H9 (cell line): ENCODE measurements around the gene ANXA2. TPM values are rescaled to one million over a fixed set of nuclear protein-coding genes. Genes with fewer than 3 reads are reported as not detected.

Source experiments
- DNase-seq: peaks from one replicate; pipeline ENCODE4 v3.0.0-alpha.2; 2017
- H2AFZ ChIP-seq: one replicate; pipeline ENCODE4 v1.6.1; 2013; ENCODE audit warnings: mild to moderate bottlenecking, low read length, control low read depth, moderate library complexity
- H2AK5ac ChIP-seq: 2 replicates; pipeline ENCODE4 v1.6.1; 2013; ENCODE audit warnings: low read length, control low read depth, mixed read lengths; ENCODE audit not compliant: insufficient read length
- H2BK120ac ChIP-seq: one replicate; pipeline ENCODE4 v1.6.1; 2013; ENCODE audit warnings: low read depth, mild to moderate bottlenecking, low read length, control low read depth, inconsistent platforms; ENCODE audit not compliant: poor library complexity, severe bottlenecking
- H2BK12ac ChIP-seq: 2 replicates; pipeline ENCODE4 v1.6.1; 2013; ENCODE audit warnings: low read length, control low read depth, mixed read lengths, low read depth; ENCODE audit not compliant: insufficient read length
- H2BK15ac ChIP-seq: 2 replicates; pipeline ENCODE4 v1.6.1; 2013; ENCODE audit warnings: low read depth, low read length, control low read depth
- H2BK20ac ChIP-seq: one replicate; pipeline ENCODE4 v1.6.1; 2013; ENCODE audit warnings: low read depth, mild to moderate bottlenecking, low read length, control low read depth, inconsistent platforms; ENCODE audit not compliant: poor library complexity, severe bottlenecking
- H2BK5ac ChIP-seq: 2 replicates; pipeline ENCODE4 v1.6.1; 2013; ENCODE audit warnings: low read length, control low read depth, mixed read lengths; ENCODE audit not compliant: insufficient read length
- H3K14ac ChIP-seq: 2 replicates; pipeline ENCODE4 v1.6.1; 2013; ENCODE audit warnings: low read length, control low read depth; ENCODE audit not compliant: insufficient read depth
- H3K18ac ChIP-seq: 2 replicates; pipeline ENCODE4 v1.6.1; 2013; ENCODE audit warnings: low read depth, mild to moderate bottlenecking, mixed read lengths, low read length, control low read depth; ENCODE audit not compliant: insufficient read length
- H3K23ac ChIP-seq: 2 replicates; pipeline ENCODE4 v1.6.1; 2013; ENCODE audit warnings: low read length, control low read depth, mixed read lengths, low read depth; ENCODE audit not compliant: insufficient read length
- H3K23me2 ChIP-seq: 2 replicates; pipeline ENCODE4 v1.6.1; 2013; ENCODE audit warnings: low read depth, mild to moderate bottlenecking, mixed read lengths, low read length, control low read depth; ENCODE audit not compliant: insufficient read length, poor library complexity, severe bottlenecking
- H3K27ac ChIP-seq: 2 replicates; pipeline ENCODE4 v1.5.1; 2013; ENCODE audit warnings: low read length, control low read depth, mixed read lengths, low read depth; ENCODE audit not compliant: insufficient read length
- H3K27me3 ChIP-seq: 2 replicates; pipeline ENCODE4 v1.6.1; 2013; ENCODE audit warnings: low read length, control low read depth, inconsistent platforms; ENCODE audit not compliant: insufficient read depth
- H3K4ac ChIP-seq: 2 replicates; pipeline ENCODE4 v1.6.1; 2013; ENCODE audit warnings: low read depth, mild to moderate bottlenecking, control low read depth, inconsistent platforms, low read length, moderate library complexity
- H3K4me1 ChIP-seq: 2 replicates; pipeline ENCODE4 v1.6.1; 2013; ENCODE audit warnings: low read length, control low read depth, inconsistent platforms; ENCODE audit not compliant: insufficient read depth
- H3K4me2 ChIP-seq: 2 replicates; pipeline ENCODE4 v1.6.1; 2013; ENCODE audit warnings: low read length, control low read depth, mixed read lengths; ENCODE audit not compliant: insufficient read length, insufficient read depth
- H3K56ac ChIP-seq: 2 replicates; pipeline ENCODE4 v1.6.1; 2013; ENCODE audit warnings: low read depth, mild to moderate bottlenecking, mixed read lengths, low read length, control low read depth; ENCODE audit not compliant: insufficient read length
- H3K79me1 ChIP-seq: 2 replicates; pipeline ENCODE4 v1.6.1; 2013; ENCODE audit warnings: low read depth, mild to moderate bottlenecking, moderate library complexity, low read length, control low read depth, inconsistent platforms; ENCODE audit not compliant: insufficient read depth, poor library complexity, severe bottlenecking
- H3K79me2 ChIP-seq: 2 replicates; pipeline ENCODE4 v1.6.1; 2013; ENCODE audit warnings: low read length, control low read depth, inconsistent platforms; ENCODE audit not compliant: insufficient read depth
- H3K9ac ChIP-seq: 2 replicates; pipeline ENCODE4 v1.6.1; 2013; ENCODE audit warnings: low read length, control low read depth, mixed read lengths; ENCODE audit not compliant: insufficient read length; ENCODE audit errors: extremely low read depth
- H3K9me3 ChIP-seq: one replicate; pipeline ENCODE4 v1.6.1; 2013; ENCODE audit warnings: low read depth, low read length, inconsistent platforms; ENCODE audit not compliant: control insufficient read depth
- H3T11ph ChIP-seq: one replicate; pipeline ENCODE4 v1.6.1; 2013; ENCODE audit warnings: mild to moderate bottlenecking, low read length, control low read depth, inconsistent platforms
- H4K20me1 ChIP-seq: one replicate; pipeline ENCODE4 v1.6.1; 2013; ENCODE audit not compliant: control insufficient read depth, insufficient read length, insufficient read depth
- H4K5ac ChIP-seq: 2 replicates; pipeline ENCODE4 v1.6.1; 2013; ENCODE audit warnings: low read depth, mild to moderate bottlenecking, mixed read lengths, low read length, control low read depth; ENCODE audit not compliant: insufficient read length
- H4K8ac ChIP-seq: replicated peaks from 2 replicates; pipeline ENCODE4 v1.6.1; 2013; ENCODE audit warnings: low read length, control low read depth, mixed read lengths, low read depth; ENCODE audit not compliant: insufficient read length
- H4K91ac ChIP-seq: 2 replicates; pipeline ENCODE4 v1.6.1; 2013; ENCODE audit warnings: low read depth, mild to moderate bottlenecking, moderate library complexity, mixed read lengths, low read length, control low read depth; ENCODE audit not compliant: insufficient read length
- H3K27ac Mint-ChIP-seq, 3 experiments: 2 replicates in 2 of 3; 3 replicates in 1 of 3; pipeline ENCODE4 v1.8.0; 2020 to 2021; ENCODE audit warnings: mixed read lengths in 3 of 3, mild to moderate bottlenecking in 1 of 3, moderate library complexity in 1 of 3
- H3K27me3 Mint-ChIP-seq: 2 replicates; pipeline ENCODE4 v1.8.0; 2021; ENCODE audit warnings: low read depth, mild to moderate bottlenecking, moderate library complexity, mixed read lengths
- H3K36me3 Mint-ChIP-seq, 3 experiments: 2 replicates in 2 of 3; 3 replicates in 1 of 3; pipeline ENCODE4 v1.8.0; 2020 to 2021; ENCODE audit warnings: low read depth in 3 of 3, mixed read lengths in 3 of 3; ENCODE audit not compliant: insufficient read depth in 1 of 3
- H3K4me1 Mint-ChIP-seq, 2 experiments: 2 replicates each; pipeline ENCODE4 v1.8.0; 2020; ENCODE audit warnings: mixed read lengths in 2 of 2
- H3K4me3 Mint-ChIP-seq, 2 experiments: 2 replicates in 1 of 2; 3 replicates in 1 of 2; pipeline ENCODE4 v1.8.0; 2020 to 2021; ENCODE audit warnings: mild to moderate bottlenecking in 2 of 2, mixed read lengths in 2 of 2, moderate library complexity in 1 of 2
- H3K9me3 Mint-ChIP-seq, 2 experiments: 2 replicates in 1 of 2; 3 replicates in 1 of 2; pipeline ENCODE4 v1.8.0; 2020; ENCODE audit warnings: mild to moderate bottlenecking in 2 of 2, mixed read lengths in 2 of 2, moderate library complexity in 1 of 2
- WGBS: extraction: QIAGEN DNeasy Blood & Tissue Kit; methylation state at CpG from one replicate; pipeline ENCODE4 v1.1.7; 2013; ENCODE audit warnings: missing lambda C conversion rate, low lambda C conversion rate, mixed read lengths; ENCODE audit not compliant: insufficient read length; ENCODE audit errors: extremely low coverage; 5-methylcytosine and 5-hydroxymethylcytosine counted together
- total RNA-seq: library from RNA; stranded (reverse); gene quantifications from 2 replicates; pipeline ENCODE4 v1.2.1, GENCODE V29; 2021
- TF ChIP-seq, protein P1 (sequence below): fragments of 200-600 bp; sonication (generic); conservative IDR thresholded peaks from 3 replicates; pipeline ENCODE4 v1.8.0; 2021; ENCODE audit warnings: antibody characterized with exemption, mild to moderate bottlenecking

ANXA2 gene
- total RNA-seq, 1 experiment from 2014 or later, result 126 TPM

DNA sequence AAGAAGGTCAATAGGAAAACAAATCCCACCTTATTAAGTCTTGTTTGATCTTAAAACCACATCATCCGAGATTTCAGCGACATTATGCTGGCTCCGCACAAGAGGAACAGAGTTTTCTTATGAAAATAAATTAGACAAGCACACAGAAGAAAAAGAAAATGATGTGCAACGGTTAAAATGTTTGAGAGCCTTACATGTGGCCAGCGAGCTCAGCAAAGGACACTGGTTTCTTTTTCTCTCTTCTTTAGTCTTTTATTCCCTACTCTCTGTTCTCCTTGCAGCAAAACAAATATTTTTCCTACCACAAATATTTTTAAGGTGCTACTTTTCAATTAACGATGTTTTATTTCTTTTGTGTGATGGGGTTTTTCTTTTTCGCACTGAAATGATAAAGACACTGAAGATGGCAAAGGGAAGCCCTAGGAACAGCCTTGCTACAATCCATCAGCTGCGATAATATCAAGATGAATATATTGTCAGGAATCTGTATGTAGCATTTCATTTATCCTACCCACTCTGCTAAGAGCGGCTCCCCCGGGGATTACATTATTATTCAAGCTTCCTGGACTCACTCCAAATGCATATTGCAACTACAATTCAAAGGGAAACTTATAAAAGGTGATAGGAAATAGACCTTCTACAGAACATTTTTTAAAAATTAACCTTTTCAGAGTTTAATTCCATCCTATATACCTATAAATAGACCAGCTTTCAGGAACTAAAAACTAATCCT lies 72.9 kb downstream of the ANXA2 start:
- H3K4me1 Mint-ChIP-seq, result peaks cover 35 to 37% of the 10 kb centered on the region in 2 experiments
- no peak overlapping the region for H3K18ac ChIP-seq
- no peaks in the 10 kb centered on the region for H3K79me2 ChIP-seq
- no peak overlapping the region for H3K27ac Mint-ChIP-seq
- H3K36me3 Mint-ChIP-seq, result no peaks in the 10 kb centered on the region
- H3K4ac ChIP-seq, result no peak overlapping the region
- no peak overlapping the region for H3K4me2 ChIP-seq
- peaks cover 4% of the 10 kb centered on the region; the same call in 1 of the 2 replicates for H3K27me3 Mint-ChIP-seq
- H3K27ac ChIP-seq, result no peak overlapping the region
- H3K23me2 ChIP-seq, result no peaks in the 10 kb centered on the region
- no peak overlapping the region for H2BK120ac ChIP-seq
- H3K9me3 ChIP-seq, result no peaks in the 10 kb centered on the region
- no peaks in the 10 kb centered on the region for H3K79me1 ChIP-seq
- no peak overlapping the region for H4K8ac ChIP-seq
- H3K27me3 ChIP-seq, result no peaks in the 10 kb centered on the region
- H4K5ac ChIP-seq, result no peak overlapping the region
- TF ChIP-seq, protein P1, sequence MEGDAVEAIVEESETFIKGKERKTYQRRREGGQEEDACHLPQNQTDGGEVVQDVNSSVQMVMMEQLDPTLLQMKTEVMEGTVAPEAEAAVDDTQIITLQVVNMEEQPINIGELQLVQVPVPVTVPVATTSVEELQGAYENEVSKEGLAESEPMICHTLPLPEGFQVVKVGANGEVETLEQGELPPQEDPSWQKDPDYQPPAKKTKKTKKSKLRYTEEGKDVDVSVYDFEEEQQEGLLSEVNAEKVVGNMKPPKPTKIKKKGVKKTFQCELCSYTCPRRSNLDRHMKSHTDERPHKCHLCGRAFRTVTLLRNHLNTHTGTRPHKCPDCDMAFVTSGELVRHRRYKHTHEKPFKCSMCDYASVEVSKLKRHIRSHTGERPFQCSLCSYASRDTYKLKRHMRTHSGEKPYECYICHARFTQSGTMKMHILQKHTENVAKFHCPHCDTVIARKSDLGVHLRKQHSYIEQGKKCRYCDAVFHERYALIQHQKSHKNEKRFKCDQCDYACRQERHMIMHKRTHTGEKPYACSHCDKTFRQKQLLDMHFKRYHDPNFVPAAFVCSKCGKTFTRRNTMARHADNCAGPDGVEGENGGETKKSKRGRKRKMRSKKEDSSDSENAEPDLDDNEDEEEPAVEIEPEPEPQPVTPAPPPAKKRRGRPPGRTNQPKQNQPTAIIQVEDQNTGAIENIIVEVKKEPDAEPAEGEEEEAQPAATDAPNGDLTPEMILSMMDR, result no peak
- H3K23ac ChIP-seq, result no peak overlapping the region
- no peak overlapping the region for H2BK15ac ChIP-seq
- no peak overlapping the region for H3T11ph ChIP-seq
- no CpG with 5 or more reads among the region's 10 CpGs for WGBS
- H3K4me1 ChIP-seq, result no peaks in the 10 kb centered on the region; the same call in 1 of the 2 replicates
- no peak overlapping the region for H3K56ac ChIP-seq
- no peaks in the 10 kb centered on the region for H4K20me1 ChIP-seq
- H2BK20ac ChIP-seq, result no peak overlapping the region
- H3K9me3 Mint-ChIP-seq, result no peaks in the 10 kb centered on the region
- H2BK12ac ChIP-seq, result no peak overlapping the region
- H2AFZ ChIP-seq, result no peak overlapping the region
- no peak overlapping the region for H3K14ac ChIP-seq
- H3K4me3 Mint-ChIP-seq, result no peak overlapping the region
- H3K9ac ChIP-seq, result no peak overlapping the region
- no peak overlapping the region for H2AK5ac ChIP-seq
- H4K91ac ChIP-seq, result no peak overlapping the region
- no peak overlapping the region for H2BK5ac ChIP-seq
- DNase-seq, result no peak
